Stimulated activated CD4-positive, alpha-beta T cell treated with anti-CD3 and anti-CD28 coated beads, Interleukin-1b, Interleukin-23, amount 100 ng/mL, for 1 hour (primary cell): Measurements from ENCODE around the gene CLPTM1L.

Experiments used
- DNase-seq, 2 donors: peaks; one replicate each; pipeline ENCODE4 v3.0.0-alpha.2; 2020; ENCODE audit warnings: low read depth in 2 of 2

The CLPTM1L gene

DNA sequence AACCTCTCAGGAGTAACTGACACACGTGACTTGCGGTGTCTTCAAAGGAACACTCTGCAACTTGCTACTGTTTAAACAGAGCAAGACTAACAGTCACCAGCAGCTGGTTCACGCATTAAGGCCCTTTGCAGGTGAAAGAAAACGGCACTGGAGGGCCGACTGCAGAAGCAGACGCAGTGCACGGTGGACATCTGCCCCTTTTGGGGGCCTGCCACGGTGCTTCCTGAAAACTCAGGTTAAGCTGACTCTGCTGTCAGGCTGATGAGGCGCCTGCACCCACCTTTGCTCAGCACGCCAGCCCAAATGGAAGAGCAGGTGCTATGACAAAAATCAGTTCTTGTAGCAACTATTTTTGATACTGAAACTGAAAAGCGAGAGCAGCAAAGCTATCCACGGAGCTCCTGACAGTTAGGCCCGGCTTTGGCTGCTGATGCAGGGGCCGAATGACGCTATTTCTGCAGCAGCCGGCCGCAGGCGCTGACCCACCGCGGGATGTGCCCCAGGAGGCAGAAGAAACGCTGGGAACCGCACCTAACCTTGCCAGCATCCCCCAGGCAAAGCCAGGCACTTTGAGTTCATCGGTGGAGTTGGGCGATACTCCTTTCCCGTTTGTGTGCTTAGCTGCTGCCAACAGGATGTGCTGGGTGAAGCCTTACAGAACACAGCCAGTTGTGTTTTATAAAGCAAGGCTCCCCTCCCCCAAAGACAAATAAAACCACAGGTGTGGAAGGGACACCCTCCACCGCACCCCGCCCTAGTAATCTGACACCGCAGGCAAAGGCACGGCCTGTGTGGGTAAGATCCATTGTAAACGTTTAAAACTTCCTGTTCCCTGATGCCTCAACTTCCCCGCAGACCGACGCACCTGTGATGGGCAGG is 29.0 kb downstream of the CLPTM1L start:
- DNase-seq = no peak

- DNase-seq = no peak
These were observed 29.7 kb downstream of the CLPTM1L start for GRCh38 chr5:1315018-1315708.

DNA sequence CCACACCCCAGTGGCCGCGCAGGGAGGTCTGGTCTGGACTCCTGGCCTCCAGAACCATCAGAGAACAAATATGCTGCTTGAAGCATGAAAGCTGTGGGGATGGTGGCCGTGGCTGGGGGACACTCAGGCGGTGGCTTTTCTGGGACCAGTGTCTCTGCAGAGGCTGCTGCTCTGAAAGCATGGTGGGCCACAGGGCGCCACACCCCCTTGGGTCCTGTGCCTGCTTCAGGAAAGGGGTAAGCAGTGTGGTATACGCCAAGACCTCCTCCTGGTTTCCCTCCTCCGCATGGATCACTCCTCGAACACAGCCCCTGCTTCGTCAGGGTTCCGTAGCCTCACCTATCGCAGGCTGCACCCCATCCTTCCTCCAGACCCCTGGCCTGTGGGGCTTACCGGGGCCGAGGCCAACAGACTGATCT is 30.3 kb downstream of the CLPTM1L start:
- DNase-seq = no peak

DNA sequence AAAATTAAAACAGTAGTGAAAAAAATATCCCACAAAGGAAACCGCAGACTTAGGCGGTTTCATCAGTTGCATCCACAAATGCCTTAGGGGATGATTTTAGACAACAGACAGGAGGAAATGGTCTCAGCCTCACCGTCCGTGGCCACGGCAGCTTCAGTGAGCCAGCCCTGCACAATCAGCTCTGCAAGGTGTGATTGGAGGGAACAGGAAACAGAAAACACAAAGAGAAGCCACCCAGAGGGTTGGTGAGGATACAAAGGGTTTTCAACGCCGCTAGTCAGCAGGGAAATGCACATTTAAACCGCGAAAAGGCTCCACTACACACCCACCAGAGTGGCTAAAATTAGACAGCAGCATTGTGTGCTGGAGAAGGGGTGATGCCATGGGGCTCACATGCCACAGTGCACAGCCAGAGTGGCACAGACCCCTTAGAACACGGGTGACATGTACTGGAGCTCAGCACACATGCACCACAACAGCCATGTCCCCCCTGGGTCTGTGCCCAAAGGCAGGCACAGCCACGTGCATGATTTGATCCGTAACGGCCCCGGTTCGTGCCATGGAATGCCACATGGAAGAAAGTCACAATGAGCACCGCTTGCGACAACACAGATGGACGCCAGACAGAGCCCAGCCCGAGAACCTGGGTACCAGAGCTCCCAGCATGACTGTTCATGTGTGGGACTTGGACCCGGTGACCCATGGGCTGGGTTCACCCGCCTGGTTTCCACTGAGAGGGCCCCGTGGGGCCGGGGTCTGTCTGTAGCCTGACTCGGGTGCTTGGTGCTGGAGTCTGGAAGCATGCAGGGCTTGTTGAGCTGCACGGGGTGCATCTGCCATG is 31.7 kb downstream of the CLPTM1L start:
- no peak for DNase-seq

GRCh38 chr5:1312206-1312605 is 32.7 kb downstream of the CLPTM1L start:
- DNase-seq = no peak

GRCh38 chr5:1311439-1312055 is 33.4 kb downstream of the CLPTM1L start:
- no peak for DNase-seq

- no peak for DNase-seq
These were observed 34.8 kb downstream of the CLPTM1L start for GRCh38 chr5:1310118-1310517.

DNA sequence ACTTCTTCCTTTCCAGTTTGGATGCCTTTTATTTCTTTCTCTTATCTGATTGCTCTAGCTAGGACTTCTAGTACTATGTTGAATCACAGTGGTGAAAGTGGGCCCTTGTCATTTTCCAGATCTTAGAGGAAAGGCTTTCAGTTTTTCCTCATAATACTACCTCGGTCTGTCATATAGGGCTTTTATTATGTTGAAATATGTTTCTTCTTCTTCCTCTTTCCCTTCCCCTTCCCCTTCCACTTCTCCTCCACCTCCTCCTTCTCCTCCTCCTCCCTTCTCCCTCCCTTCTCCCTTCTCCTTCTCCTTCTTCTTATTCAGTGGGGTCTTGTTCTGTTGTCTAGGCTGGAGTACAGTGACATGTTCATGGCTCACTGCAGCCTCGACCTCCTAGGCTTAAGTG is 40.9 kb downstream of the CLPTM1L start:
- no peak for DNase-seq

GRCh38 chr5:1302258-1302657 is 42.6 kb downstream of the CLPTM1L start:
- DNase-seq = no peak

DNA sequence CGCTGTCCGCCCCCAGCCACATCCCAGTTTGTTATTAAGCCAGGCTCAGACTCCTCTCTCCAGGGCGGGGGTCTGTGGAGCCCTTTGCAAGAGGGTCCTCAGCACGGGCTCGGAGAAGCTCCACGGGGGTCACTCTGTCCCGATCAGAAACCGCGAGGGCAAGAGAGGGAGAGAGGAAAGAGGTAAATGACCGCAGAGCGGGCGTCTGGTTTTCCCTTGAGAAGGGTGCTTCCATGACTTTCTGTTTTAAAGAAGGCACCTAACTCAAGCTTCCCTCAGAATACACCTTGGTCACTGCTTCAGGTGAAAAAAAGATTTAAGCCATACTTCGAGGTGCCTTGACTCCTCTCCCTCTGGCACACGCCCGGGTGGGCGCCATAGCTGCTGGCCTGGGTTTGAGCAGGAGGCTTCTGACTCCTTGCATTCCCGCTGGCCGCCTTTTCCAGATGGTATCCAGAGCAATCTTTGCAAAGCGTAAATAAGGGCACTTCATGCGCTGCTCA is 44.3 kb downstream of the CLPTM1L start:
- DNase-seq = no peak

GRCh38 chr5:1299961-1300360 is 44.9 kb downstream of the CLPTM1L start:
- DNase-seq = no peak

GRCh38 chr5:1299511-1299850 is 45.4 kb downstream of the CLPTM1L start:
- DNase-seq = no peak

DNA sequence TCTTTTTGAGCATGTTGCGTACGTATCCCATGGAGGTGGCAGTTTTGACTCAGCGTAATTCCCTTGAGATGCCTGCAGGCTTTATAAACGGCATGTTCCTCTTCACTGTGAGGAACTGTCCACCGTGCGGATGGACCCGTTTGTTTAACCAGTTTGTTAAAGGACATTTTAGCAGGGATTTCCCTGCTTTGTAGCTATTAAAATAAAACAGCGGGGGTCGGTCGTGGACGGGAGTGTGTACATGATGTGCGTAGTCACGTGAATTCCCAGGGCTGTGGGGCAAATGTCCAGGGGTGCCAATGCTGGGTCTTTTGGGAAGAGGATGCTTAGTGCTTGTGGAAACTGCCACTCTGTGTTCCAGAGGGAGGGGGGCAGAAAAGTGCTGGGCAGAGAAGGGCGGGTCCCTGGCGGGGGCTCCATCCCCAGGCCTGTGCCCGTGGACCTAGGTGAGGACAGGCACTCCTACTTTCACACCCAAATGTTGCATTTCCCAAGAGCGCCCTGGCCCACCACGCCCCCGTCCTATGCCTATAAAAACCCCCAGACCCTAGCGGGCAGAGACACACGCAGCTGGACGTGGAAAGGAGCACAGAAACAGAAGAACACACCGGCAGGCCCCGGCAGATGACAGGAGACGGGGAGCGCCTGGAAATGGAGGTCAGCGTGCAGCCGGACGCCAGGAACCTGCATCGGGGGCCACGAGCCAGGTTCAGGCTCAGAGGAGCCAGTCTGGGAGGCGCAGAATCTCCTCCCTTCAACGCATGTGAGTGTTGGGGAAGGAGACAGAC is 46.0 kb downstream of the CLPTM1L start:
- DNase-seq = no peak

DNA sequence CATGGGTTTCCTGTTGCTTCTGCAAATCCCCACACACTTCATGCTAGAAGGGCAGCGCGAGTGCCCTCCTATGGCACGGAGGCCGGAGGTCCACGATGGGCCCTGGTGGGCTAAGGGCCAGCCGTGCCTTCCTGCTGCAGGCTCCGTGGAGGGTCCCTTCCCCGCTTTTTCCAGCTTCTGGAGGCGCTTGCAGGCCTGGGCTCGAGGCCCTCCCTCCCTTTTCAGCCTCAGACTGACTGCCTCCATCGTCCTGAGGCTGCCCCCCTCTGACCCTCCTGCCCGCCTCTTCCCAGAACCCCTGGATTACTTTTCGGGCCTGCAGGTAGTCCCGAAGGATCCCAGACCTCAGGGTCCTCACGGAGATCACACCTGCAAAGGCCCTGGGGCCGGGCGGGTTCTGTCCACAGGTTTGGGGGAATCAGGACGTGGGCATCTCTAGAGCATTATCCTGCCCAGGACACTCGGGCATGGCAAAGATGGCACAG is 46.8 kb downstream of the CLPTM1L start:
- DNase-seq = no peak

GRCh38 chr5:1297243-1297642 is 47.7 kb downstream of the CLPTM1L start:
- DNase-seq = no peak

DNA sequence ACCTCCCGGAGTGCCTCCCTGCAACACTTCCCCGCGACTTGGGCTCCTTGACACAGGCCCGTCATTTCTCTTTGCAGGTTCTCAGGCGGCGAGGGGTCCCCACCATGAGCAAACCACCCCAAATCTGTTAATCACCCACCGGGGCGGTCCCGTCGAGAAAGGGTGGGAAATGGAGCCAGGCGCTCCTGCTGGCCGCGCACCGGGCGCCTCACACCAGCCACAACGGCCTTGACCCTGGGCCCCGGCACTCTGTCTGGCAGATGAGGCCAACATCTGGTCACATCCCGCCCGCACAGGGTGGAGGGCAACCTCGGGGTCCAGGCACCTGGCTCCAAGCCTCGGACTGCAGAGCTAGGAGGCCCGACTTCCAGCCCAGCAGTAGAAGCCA is 49.3 kb downstream of the CLPTM1L start:
- DNase-seq = no peak

GRCh38 chr5:1294835-1295649 is 49.9 kb downstream of the CLPTM1L start, which contains the start of gene TERT:
TERT (minus strand) TSS chr5:1295068; CDS start chr5:1294989, 79 bp downstream.
- peak; percentile 41 to 83 for DNase-seq

DNA sequence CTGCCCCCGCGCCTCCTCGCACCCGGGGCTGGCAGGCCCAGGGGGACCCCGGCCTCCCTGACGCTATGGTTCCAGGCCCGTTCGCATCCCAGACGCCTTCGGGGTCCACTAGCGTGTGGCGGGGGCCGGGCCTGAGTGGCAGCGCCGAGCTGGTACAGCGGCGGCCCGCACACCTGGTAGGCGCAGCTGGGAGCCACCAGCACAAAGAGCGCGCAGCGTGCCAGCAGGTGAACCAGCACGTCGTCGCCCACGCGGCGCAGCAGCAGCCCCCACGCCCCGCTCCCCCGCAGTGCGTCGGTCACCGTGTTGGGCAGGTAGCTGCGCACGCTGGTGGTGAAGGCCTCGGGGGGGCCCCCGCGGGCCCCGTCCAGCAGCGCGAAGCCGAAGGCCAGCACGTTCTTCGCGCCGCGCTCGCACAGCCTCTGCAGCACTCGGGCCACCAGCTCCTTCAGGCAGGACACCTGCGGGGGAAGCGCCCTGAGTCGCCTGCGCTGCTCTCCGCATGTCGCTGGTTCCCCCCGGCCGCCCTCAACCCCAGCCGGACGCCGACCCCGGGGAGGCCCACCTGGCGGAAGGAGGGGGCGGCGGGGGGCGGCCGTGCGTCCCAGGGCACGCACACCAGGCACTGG is 50.6 kb downstream of the CLPTM1L start:
- no peak for DNase-seq
